ENCODE results near the gene CEP170. TPM values are rescaled to one million over a fixed set of nuclear protein-coding genes. Genes with fewer than 3 reads are reported as not detected.

The CEP170 gene
- total and polyA plus RNA-seq, 2 experiments from 2014 or later = 22.9 to 37.3 TPM

- H2AFZ ChIP-seq = no peak overlapping the region
- H3K4me2 ChIP-seq = no peak overlapping the region
- no peaks in the 10 kb centered on the region for H3K36me3 ChIP-seq (replicated peaks; ENCODE audit: insufficient read depth, low read depth)
- H3K4me1 ChIP-seq (ENCODE audit: insufficient read depth) = no peaks in the 10 kb centered on the region
- no peaks in the 10 kb centered on the region for H4K20me1 ChIP-seq (ENCODE audit: insufficient read depth, poor library complexity, severe bottlenecking)
- H3K9me3 ChIP-seq (ENCODE audit: low read depth) = no peaks in the 10 kb centered on the region
- WGBS (ENCODE audit: low lambda C conversion rate, missing lambda C conversion rate) = 85% methylated on average over 1 of the region's 1 CpG
- no peaks in the 10 kb centered on the region for H3K9me2 ChIP-seq (replicated peaks; ENCODE audit: insufficient read depth)
- no peak for TF ChIP-seq EZH2 (IDR thresholded peaks at IDR 0.05; ENCODE audit: borderline replicate concordance)
- no peak for TF ChIP-seq EZH2phosphoT487 (IDR thresholded peaks at IDR 0.05; ENCODE audit: low read depth, severe bottlenecking, unreplicated experiment)
- no peak for TF ChIP-seq CTCF (IDR thresholded peaks at IDR 0.05; ENCODE audit: poor library complexity)
- no peak for DNase-seq (ENCODE audit: low spot score)
- H3K27me3 ChIP-seq = no peaks in the 10 kb centered on the region
- H3K4me3 ChIP-seq = no peak overlapping the region
- H3K27ac ChIP-seq = no peak overlapping the region
- H3K79me2 ChIP-seq = no peaks in the 10 kb centered on the region
Observed at GRCh38 chr1:243291292-243291691, 36.2 kb upstream of the CEP170 start.

GRCh38 chr1:243288062-243288461, 33.0 kb upstream of the CEP170 start:
- H3K4me2 ChIP-seq = no peak overlapping the region
- WGBS (ENCODE audit: low lambda C conversion rate, missing lambda C conversion rate) = 93% methylated on average over 6 of the region's 6 CpGs

GRCh38 chr1:243287652-243288051, 32.6 kb upstream of the CEP170 start:
- H3K4me2 ChIP-seq = no peak overlapping the region
- no peaks in the 10 kb centered on the region for H3K4me1 ChIP-seq (ENCODE audit: insufficient read depth)
- H3K36me3 ChIP-seq (replicated peaks; ENCODE audit: insufficient read depth, low read depth) = no peaks in the 10 kb centered on the region
- no peaks in the 10 kb centered on the region for H3K27me3 ChIP-seq
- H3K4me3 ChIP-seq = no peak overlapping the region
- no peak overlapping the region for H2AFZ ChIP-seq
- H3K79me2 ChIP-seq = no peaks in the 10 kb centered on the region
- no peaks in the 10 kb centered on the region for H3K9me3 ChIP-seq (ENCODE audit: low read depth)
- no peaks in the 10 kb centered on the region for H3K9me2 ChIP-seq (replicated peaks; ENCODE audit: insufficient read depth)
- WGBS (ENCODE audit: low lambda C conversion rate, missing lambda C conversion rate) = 57% methylated on average over 1 of the region's 1 CpG
- no peaks in the 10 kb centered on the region for H4K20me1 ChIP-seq (ENCODE audit: insufficient read depth, poor library complexity, severe bottlenecking)
- H3K27ac ChIP-seq = no peak overlapping the region
- TF ChIP-seq CTCF (IDR thresholded peaks at IDR 0.05; ENCODE audit: poor library complexity) = no peak
- no peak for TF ChIP-seq EZH2phosphoT487 (IDR thresholded peaks at IDR 0.05; ENCODE audit: low read depth, severe bottlenecking, unreplicated experiment)
- no peak for TF ChIP-seq EZH2 (IDR thresholded peaks at IDR 0.05; ENCODE audit: borderline replicate concordance)
- no peak for DNase-seq (ENCODE audit: low spot score)

More at GRCh38 chr1:243288062-243288461, 33.0 kb upstream of the CEP170 start:
- Histone ChIP-seq H3K4me1 (ENCODE audit: insufficient read depth) (no peaks in the 10 kb centered on the region), H3K27me3 (no peaks in the 10 kb centered on the region), H3K79me2 (no peaks in the 10 kb centered on the region), H4K20me1 (ENCODE audit: insufficient read depth, poor library complexity, severe bottlenecking) (no peaks in the 10 kb centered on the region), H3K9me2 (replicated peaks; ENCODE audit: insufficient read depth) (no peaks in the 10 kb centered on the region), H3K27ac (no peak overlapping the region), H3K36me3 (replicated peaks; ENCODE audit: insufficient read depth, low read depth) (no peaks in the 10 kb centered on the region), H2AFZ (no peak overlapping the region), H3K4me3 (no peak overlapping the region), H3K9me3 (ENCODE audit: low read depth) (no peaks in the 10 kb centered on the region)
- TF ChIP-seq EZH2 (IDR thresholded peaks at IDR 0.05; ENCODE audit: borderline replicate concordance) (no peak), EZH2phosphoT487 (IDR thresholded peaks at IDR 0.05; ENCODE audit: low read depth, severe bottlenecking, unreplicated experiment) (no peak), CTCF (IDR thresholded peaks at IDR 0.05; ENCODE audit: poor library complexity) (no peak)
- no peak for DNase-seq (ENCODE audit: low spot score)

GRCh38 chr1:243287123-243287460, 32.0 kb upstream of the CEP170 start:
- Histone ChIP-seq H3K27me3 (no peaks in the 10 kb centered on the region), H3K4me1 (ENCODE audit: insufficient read depth) (no peaks in the 10 kb centered on the region), H3K9me3 (ENCODE audit: low read depth) (no peaks in the 10 kb centered on the region), H3K36me3 (replicated peaks; ENCODE audit: insufficient read depth, low read depth) (no peaks in the 10 kb centered on the region), H3K4me3 (no peak overlapping the region), H3K79me2 (no peaks in the 10 kb centered on the region), H2AFZ (no peak overlapping the region), H3K9me2 (replicated peaks; ENCODE audit: insufficient read depth) (no peaks in the 10 kb centered on the region), H4K20me1 (ENCODE audit: insufficient read depth, poor library complexity, severe bottlenecking) (no peaks in the 10 kb centered on the region), H3K27ac (no peak overlapping the region), H3K4me2 (no peak overlapping the region)
- no peak for TF ChIP-seq CTCF (IDR thresholded peaks at IDR 0.05; ENCODE audit: poor library complexity)
- no peak for TF ChIP-seq EZH2 (IDR thresholded peaks at IDR 0.05; ENCODE audit: borderline replicate concordance)
- no peak for TF ChIP-seq EZH2phosphoT487 (IDR thresholded peaks at IDR 0.05; ENCODE audit: low read depth, severe bottlenecking, unreplicated experiment)
- DNase-seq (ENCODE audit: low spot score) = no peak
- WGBS (ENCODE audit: low lambda C conversion rate, missing lambda C conversion rate) = 65% methylated on average over 2 of the region's 2 CpGs
